Upper lobe of left lung (tissue), 6 donors: ENCODE results near the gene MYH1. TPM values are rescaled to one million over a fixed set of nuclear protein-coding genes. Genes with fewer than 3 reads are reported as not detected.
"Not testable (repeated sequence)": the region's sequence is repeated elsewhere in the genome, so short reads cannot be mapped to it uniquely, and the experiment has no call there.

Experiments used
- ATAC-seq, 2 donors: fragments of 200-7000 bp; cut with Tn5 transposase; one replicate each; pipeline ENCODE4 v1.9.1; 2022; ENCODE audit warnings: mild to moderate bottlenecking in 2 of 2, moderate library complexity in 2 of 2; ENCODE audit not compliant: low FRiP score in 2 of 2
- DNase-seq, 2 donors: peaks; one replicate each; pipeline ENCODE4 v3.0.0-alpha.2; 2019 to 2020
- H3K27ac ChIP-seq, 4 donors: fragments of 200-600 bp; sonication (generic); one replicate each; pipeline ENCODE4 v1.5.1; 2016 to 2019
- H3K27me3 ChIP-seq, 4 donors: fragments of 200-600 bp; sonication (generic); one replicate each; pipeline ENCODE4 v1.5.1; 2017 to 2019
- H3K36me3 ChIP-seq, 4 donors: fragments of 200-600 bp; sonication (generic); one replicate each; pipeline ENCODE4 v1.5.1; 2016 to 2019
- H3K4me1 ChIP-seq, 4 donors: fragments of 200-600 bp; sonication (generic); one replicate each; pipeline ENCODE4 v1.5.1; 2018 to 2019
- H3K4me3 ChIP-seq, 4 donors: fragments of 200-600 bp; sonication (generic); one replicate each; pipeline ENCODE4 v1.5.1; 2017 to 2019; ENCODE audit warnings: mild to moderate bottlenecking in 2 of 4, moderate library complexity in 1 of 4
- H3K9me3 ChIP-seq, 4 donors: fragments of 200-600 bp; sonication (generic); one replicate each; pipeline ENCODE4 v1.5.1; 2018 to 2019
- CTCF ChIP-seq, 6 experiments: fragments of 450-650 bp in 4 of 6; fragments of 200-600 bp in 2 of 6; sonication (generic) in 2 of 6; IDR thresholded peaks; one replicate each; pipeline ENCODE4 v1.5.1; 2016 to 2019; ENCODE audit warnings: antibody characterized with exemption in 6 of 6
- EP300 ChIP-seq, 4 donors: sonication (generic); formaldehyde crosslinking; IDR thresholded peaks; one replicate each; pipeline ENCODE4 v1.5.1; 2017; ENCODE audit warnings: antibody characterized with exemption in 4 of 4, control low read depth in 2 of 4
- POLR2A ChIP-seq, 4 donors: fragments of 450-650 bp; IDR thresholded peaks; one replicate each; pipeline ENCODE4 v1.5.1; 2016 to 2017; ENCODE audit warnings: antibody characterized with exemption in 4 of 4, mild to moderate bottlenecking in 2 of 4
- POLR2AphosphoS5 ChIP-seq, 2 donors: sonication (generic); formaldehyde crosslinking; IDR thresholded peaks; one replicate each; pipeline ENCODE4 v1.5.1; 2017; ENCODE audit warnings: antibody characterized with exemption in 2 of 2
- WGBS, 2 donors: methylation state at CpG; one replicate each; pipeline ENCODE4 v1.1.5; 2017 to 2018; 5-methylcytosine and 5-hydroxymethylcytosine counted together
- total RNA-seq, 6 donors: library from RNA; depleted of rRNA in 4 of 6; stranded (reverse); fragments of >200 nt in 4 of 6; gene quantifications; one replicate each; pipeline versions ENCODE4 v1.1.0 to v1.2.1, GENCODE V29; 2016 to 2021
- donor health status: DM: no; HTN: no; CAD: no; lungs with moderate emphysema.
- donor health status: DM: no; HTN: yes; CAD: no; lungs with severe emphysema.

The MYH1 gene
- total RNA-seq, 6 donors from 2014 or later: under 0.01 to 0.10 (median 0.08) TPM; not detected in 2

GRCh38 chr17:10543486-10543885 is 25.1 kb upstream of the MYH1 start:
- H3K9me3 ChIP-seq, H3K27me3 ChIP-seq, H3K4me1 ChIP-seq, ATAC-seq, DNase-seq, H3K4me3 ChIP-seq, H3K27ac ChIP-seq, H3K36me3 ChIP-seq: not testable (repeated sequence)
- peak in 1 of 6 experiments; percentile 7 for TF ChIP-seq CTCF (IDR thresholded peaks at IDR 0.05)
- WGBS, 2 donors: 58 to 60% methylated on average over 5 of the region's 5 CpGs

GRCh38 chr17:10541179-10541578 is 22.8 kb upstream of the MYH1 start:
- H3K4me1 ChIP-seq, ATAC-seq, H3K9me3 ChIP-seq, H3K27ac ChIP-seq, H3K36me3 ChIP-seq, H3K4me3 ChIP-seq, DNase-seq, H3K27me3 ChIP-seq: not testable (repeated sequence)
- 93 to 94% methylated on average over 6 of the region's 6 CpGs for WGBS, 2 donors

- TF ChIP-seq POLR2A (IDR thresholded peaks at IDR 0.05) (no peak), CTCF (IDR thresholded peaks at IDR 0.05) (no peak), EP300 (IDR thresholded peaks at IDR 0.05) (no peak), POLR2AphosphoS5 (IDR thresholded peaks at IDR 0.05) (no peak)
- no peak overlapping the region for H3K27ac ChIP-seq
- H3K4me3 ChIP-seq: no peak overlapping the region
- no peaks in the 10 kb centered on the region for H3K27me3 ChIP-seq
- no peaks in the 10 kb centered on the region for H3K36me3 ChIP-seq
- 83 to 92% methylated on average over 1 of the region's 1 CpG for WGBS, 2 donors
- ATAC-seq (no peak), DNase-seq (no peak)
- H3K9me3 ChIP-seq: no peaks in the 10 kb centered on the region
- H3K4me1 ChIP-seq: no peaks in the 10 kb centered on the region
Observed at GRCh38 chr17:10532026-10532425, 13.7 kb upstream of the MYH1 start.

GRCh38 chr17:10527419-10527818 is 9.1 kb upstream of the MYH1 start:
- H3K4me1 ChIP-seq: no peaks in the 10 kb centered on the region
- ATAC-seq (no peak), DNase-seq (no peak)
- no peaks in the 10 kb centered on the region for H3K9me3 ChIP-seq
- 83 to 86% methylated on average over 6 of the region's 6 CpGs for WGBS, 2 donors
- no peak overlapping the region for H3K27ac ChIP-seq
- H3K36me3 ChIP-seq: no peaks in the 10 kb centered on the region
- no peaks in the 10 kb centered on the region for H3K27me3 ChIP-seq
- H3K4me3 ChIP-seq: no peak overlapping the region
- no peak for TF ChIP-seq CTCF (IDR thresholded peaks at IDR 0.05)

GRCh38 chr17:10526517-10526916 is 8.2 kb upstream of the MYH1 start:
- Histone ChIP-seq H3K4me1 (no peaks in the 10 kb centered on the region), H3K4me3 (no peak overlapping the region), H3K27me3 (no peaks in the 10 kb centered on the region), H3K36me3 (no peaks in the 10 kb centered on the region), H3K27ac (no peak overlapping the region), H3K9me3 (no peaks in the 10 kb centered on the region)
- ATAC-seq (no peak), DNase-seq (peak in 1 of 2 donors; percentile 17)
- 84 to 95% methylated on average over 11 of the region's 11 CpGs for WGBS, 2 donors
- TF ChIP-seq CTCF (IDR thresholded peaks at IDR 0.05) (no peak), POLR2A (IDR thresholded peaks at IDR 0.05) (no peak), EP300 (IDR thresholded peaks at IDR 0.05) (no peak), POLR2AphosphoS5 (IDR thresholded peaks at IDR 0.05) (no peak)
